Adipose tissue (tissue), 3 donors: ENCODE data around the gene ACTRT2. TPM values are rescaled to one million over a fixed set of nuclear protein-coding genes. Genes with fewer than 3 reads are reported as not detected.

Experiments used
- H3K27ac ChIP-seq: one replicate; pipeline ENCODE4 v1.5.1; 2013; ENCODE audit warnings: low read depth, low read length
- WGBS, 3 donors: extraction: QIAGEN DNeasy Blood & Tissue Kit; methylation state at CpG; one replicate each; pipeline ENCODE4 v1.1.7; 2013; 5-methylcytosine and 5-hydroxymethylcytosine counted together
- polyA plus RNA-seq, 3 donors: library from polyadenylated mRNA; stranded (reverse); fragments of 200-250 nt; gene quantifications; one replicate each; pipeline ENCODE4 v1.2.3, GENCODE V29; 2013
- donor health status: healthy with polysubstance abuse.
- donor health status: Bipolar disorder and iron deficiency.
- donor health status: healthy.

ACTRT2 gene
- polyA plus RNA-seq, 3 donors = not detected

- 85 to 100% (median 100%) methylated on average over 1 of the region's 1 CpG for WGBS, 3 donors
- H3K27ac ChIP-seq = no peak overlapping the region
Observed at GRCh38 chr1:3026124-3026523, 4.9 kb downstream of the ACTRT2 start.

- no peak overlapping the region for H3K27ac ChIP-seq
- WGBS, 3 donors = 80 to 85% (median 81%) methylated on average over 11 of the region's 11 CpGs
Observed at GRCh38 chr1:3026581-3027391, 5.5 kb downstream of the ACTRT2 start.

GRCh38 chr1:3027611-3028371 is 6.5 kb downstream of the ACTRT2 start:
- WGBS, 3 donors = 85 to 91% (median 89%) methylated on average over 20 of the region's 20 CpGs
- H3K27ac ChIP-seq = no peak overlapping the region

GRCh38 chr1:3028531-3029282 is 7.4 kb downstream of the ACTRT2 start:
- WGBS, 3 donors = 30 to 43% (median 35%) methylated on average over 30 to 32 of the region's 32 CpGs
- H3K27ac ChIP-seq = no peak overlapping the region

- WGBS, 3 donors = 81 to 85% (median 82%) methylated on average over 11 of the region's 11 CpGs
- no peak overlapping the region for H3K27ac ChIP-seq
Observed at GRCh38 chr1:3029481-3029961, 8.3 kb downstream of the ACTRT2 start.

GRCh38 chr1:3029991-3030662 is 8.9 kb downstream of the ACTRT2 start:
- no peak overlapping the region for H3K27ac ChIP-seq
- WGBS, 3 donors = 88 to 91% (median 90%) methylated on average over 32 of the region's 32 CpGs

GRCh38 chr1:3030663-3031381 is 9.6 kb downstream of the ACTRT2 start:
- 77 to 82% (median 81%) methylated on average over 22 of the region's 22 CpGs for WGBS, 3 donors
- no peak overlapping the region for H3K27ac ChIP-seq

GRCh38 chr1:3031401-3032221 is 10.3 kb downstream of the ACTRT2 start:
- H3K27ac ChIP-seq = no peak overlapping the region
- 59 to 69% (median 66%) methylated on average over 34 to 35 of the region's 35 CpGs for WGBS, 3 donors

GRCh38 chr1:3032371-3033039 is 11.2 kb downstream of the ACTRT2 start:
- H3K27ac ChIP-seq = no peak overlapping the region
- WGBS, 3 donors = 77 to 90% (median 89%) methylated on average over 21 of the region's 21 CpGs

- 79 to 88% (median 83%) methylated on average over 24 to 25 of the region's 25 CpGs for WGBS, 3 donors
- no peak overlapping the region for H3K27ac ChIP-seq
Observed at GRCh38 chr1:3033040-3033789, 11.9 kb downstream of the ACTRT2 start.

GRCh38 chr1:3033790-3034090 is 12.5 kb downstream of the ACTRT2 start:
- no peak overlapping the region for H3K27ac ChIP-seq
- WGBS, 3 donors = 60 to 76% (median 76%) methylated on average over 4 of the region's 4 CpGs

GRCh38 chr1:3034162-3034561 is 12.9 kb downstream of the ACTRT2 start:
- 84 to 87% (median 85%) methylated on average over 7 of the region's 7 CpGs for WGBS, 3 donors
- H3K27ac ChIP-seq = no peak overlapping the region

- no peak overlapping the region for H3K27ac ChIP-seq
- 70 to 74% (median 71%) methylated on average over 14 of the region's 14 CpGs for WGBS, 3 donors
Observed at GRCh38 chr1:3034728-3035562, 13.7 kb downstream of the ACTRT2 start.

GRCh38 chr1:3035563-3036446 is 14.5 kb downstream of the ACTRT2 start:
- H3K27ac ChIP-seq = no peak overlapping the region
- WGBS, 3 donors = 58 to 76% (median 65%) methylated on average over 19 of the region's 19 CpGs
